Trophoblast cell (in vitro differentiated cells and primary cell): ENCODE data around the gene TSHB.
A peak's percentile ranks its signal among the peaks of the same experiment; 100 is the strongest.

Experiments used
- DNase-seq, 2 donors: peaks; one replicate each; pipeline ENCODE4 v3.0.0-alpha.2; 2016
- H2AFZ ChIP-seq: 2 replicates; pipeline ENCODE4 v1.6.1; 2013; ENCODE audit warnings: low read length, moderate library complexity, mild to moderate bottlenecking; ENCODE audit not compliant: insufficient read depth, poor library complexity
- H2AK5ac ChIP-seq: 2 replicates; pipeline ENCODE4 v1.6.1; 2013; ENCODE audit warnings: mild to moderate bottlenecking, low read length
- H2BK120ac ChIP-seq: 2 replicates; pipeline ENCODE4 v1.6.1; 2013; ENCODE audit warnings: low read length, mild to moderate bottlenecking, moderate library complexity; ENCODE audit not compliant: insufficient read depth, poor library complexity
- H2BK12ac ChIP-seq: 2 replicates; pipeline ENCODE4 v1.6.1; 2013; ENCODE audit warnings: mild to moderate bottlenecking, low read length, moderate library complexity
- H2BK5ac ChIP-seq: 2 replicates; pipeline ENCODE4 v1.6.1; 2013; ENCODE audit warnings: low read length, low read depth, moderate library complexity, mild to moderate bottlenecking; ENCODE audit not compliant: poor library complexity
- H3K14ac ChIP-seq: 2 replicates; pipeline ENCODE4 v1.6.1; 2013; ENCODE audit warnings: mild to moderate bottlenecking, low read length
- H3K18ac ChIP-seq: 2 replicates; pipeline ENCODE4 v1.6.1; 2013; ENCODE audit warnings: mild to moderate bottlenecking, low read length
- H3K23ac ChIP-seq: 2 replicates; pipeline ENCODE4 v1.6.1; 2013; ENCODE audit warnings: low read length
- H3K27ac ChIP-seq: 2 replicates; pipeline ENCODE4 v1.5.1; 2013; ENCODE audit warnings: low read depth, mild to moderate bottlenecking, inconsistent platforms, low read length, moderate library complexity
- H3K27me3 ChIP-seq: 2 replicates; pipeline ENCODE4 v1.6.1; 2013; ENCODE audit warnings: inconsistent platforms, mild to moderate bottlenecking, low read length, moderate library complexity; ENCODE audit not compliant: insufficient read depth
- H3K36me3 ChIP-seq, 2 experiments: 1 replicate in 1 of 2; 2 replicates in 1 of 2; pipeline ENCODE4 v1.6.1; 2013; ENCODE audit warnings: low read length in 2 of 2, mild to moderate bottlenecking in 2 of 2, moderate library complexity in 1 of 2; ENCODE audit not compliant: insufficient read depth in 2 of 2, control insufficient read depth in 1 of 2
- H3K4ac ChIP-seq: 2 replicates; pipeline ENCODE4 v1.6.1; 2013; ENCODE audit warnings: low read depth, mild to moderate bottlenecking, low read length, moderate library complexity
- H3K4me1 ChIP-seq, 2 experiments: 1 replicate in 1 of 2; 2 replicates in 1 of 2; pipeline ENCODE4 v1.6.1; 2013; ENCODE audit warnings: low read length in 2 of 2, mild to moderate bottlenecking in 2 of 2, moderate library complexity in 1 of 2; ENCODE audit not compliant: insufficient read depth in 2 of 2, control insufficient read depth in 1 of 2
- H3K4me2 ChIP-seq: 2 replicates; pipeline ENCODE4 v1.6.1; 2013; ENCODE audit warnings: inconsistent platforms, mild to moderate bottlenecking, low read length, moderate library complexity
- H3K4me3 ChIP-seq: 2 replicates; pipeline ENCODE4 v1.5.1; 2013; ENCODE audit warnings: mild to moderate bottlenecking, low read depth, low read length, inconsistent platforms
- H3K79me1 ChIP-seq: one replicate; pipeline ENCODE4 v1.6.1; 2013; ENCODE audit warnings: low read length
- H3K79me2 ChIP-seq: 2 replicates; pipeline ENCODE4 v1.6.1; 2013; ENCODE audit warnings: low read length, mild to moderate bottlenecking; ENCODE audit not compliant: control insufficient read depth, insufficient read depth, poor library complexity
- H3K9ac ChIP-seq: 2 replicates; pipeline ENCODE4 v1.6.1; 2013; ENCODE audit warnings: mild to moderate bottlenecking, low read length
- H3K9me3 ChIP-seq: 2 replicates; pipeline ENCODE4 v1.6.1; 2013; ENCODE audit warnings: low read depth, mild to moderate bottlenecking, control low read depth, inconsistent platforms, low read length; ENCODE audit not compliant: insufficient read depth
- H4K12ac ChIP-seq: 2 replicates; pipeline ENCODE4 v1.6.1; 2013; ENCODE audit warnings: low read depth, mild to moderate bottlenecking, low read length, moderate library complexity
- H4K8ac ChIP-seq: 2 replicates; pipeline ENCODE4 v1.6.1; 2013; ENCODE audit warnings: low read depth, mild to moderate bottlenecking, low read length, moderate library complexity
- H4K91ac ChIP-seq: one replicate; pipeline ENCODE4 v1.6.1; 2013; ENCODE audit warnings: low read depth, mild to moderate bottlenecking, low read length, moderate library complexity
- WGBS: extraction: QIAGEN DNeasy Blood & Tissue Kit; methylation state at CpG from one replicate; pipeline ENCODE4 v1.1.7; 2013; ENCODE audit warnings: missing lambda C conversion rate; ENCODE audit not compliant: insufficient read length, insufficient coverage; ENCODE audit errors: extremely low coverage; 5-methylcytosine and 5-hydroxymethylcytosine counted together

The TSHB gene

DNA sequence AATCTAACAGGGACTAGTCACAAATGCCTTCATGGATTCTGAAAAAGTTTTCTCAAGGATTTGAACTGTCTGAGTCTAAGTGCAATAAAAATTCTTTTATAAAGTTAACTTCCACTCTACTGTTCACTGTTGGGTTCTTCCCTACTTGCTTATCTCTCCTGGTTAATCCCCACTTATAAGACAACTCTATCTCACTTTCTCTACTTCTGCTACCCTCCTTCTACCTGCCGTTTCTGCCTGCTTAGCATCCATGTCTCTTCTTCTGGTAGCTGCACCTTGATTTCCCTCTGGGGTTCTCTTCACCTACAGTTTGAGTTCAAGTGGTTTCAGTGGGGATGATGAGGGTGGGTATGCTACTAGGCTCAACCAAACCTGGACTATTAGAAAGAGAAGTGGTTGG is 6.0 kb downstream of the TSHB start:
- Histone ChIP-seq H3K14ac (no peak overlapping the region), H3K27me3 (no peaks in the 10 kb centered on the region), H3K27ac (no peak overlapping the region)

DNA sequence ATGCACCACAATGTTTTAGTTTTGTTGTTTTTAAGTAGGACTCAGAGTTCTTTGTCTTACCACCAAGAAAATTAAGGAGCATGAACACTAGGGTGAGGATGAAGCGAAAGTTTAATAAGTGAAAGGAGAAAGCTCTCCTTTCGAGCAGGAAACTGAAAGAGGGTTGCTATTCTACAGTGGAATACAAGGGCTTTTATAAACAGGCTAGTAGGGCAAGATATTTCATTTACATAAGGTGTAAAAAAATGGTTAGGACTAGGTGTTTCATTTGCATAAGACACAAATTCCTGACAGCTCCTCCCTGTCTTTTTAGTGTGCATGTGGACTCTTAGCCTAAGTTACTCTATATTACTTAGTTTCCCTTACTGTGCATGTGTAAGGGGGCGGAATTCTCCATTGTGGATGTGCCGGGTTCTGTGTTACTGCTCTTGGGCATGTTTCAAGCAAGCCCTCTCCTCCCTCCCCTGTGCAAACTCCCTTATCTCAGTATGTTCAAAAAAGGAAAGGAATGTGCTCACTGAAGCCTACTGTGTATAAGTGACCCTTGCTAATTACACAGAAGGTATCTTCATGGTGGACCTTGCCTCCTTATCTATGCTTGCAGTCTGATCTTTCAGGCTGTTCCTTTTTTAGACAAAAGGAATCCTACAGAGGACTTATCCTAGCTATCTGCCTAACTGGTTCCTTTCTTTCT is 7.3 kb downstream of the TSHB start:
- H3K4me2 ChIP-seq, result no peak overlapping the region

More for the DNA sequence above, 6.0 kb downstream of the TSHB start:
- H3K18ac ChIP-seq, result no peak overlapping the region
- H2AK5ac ChIP-seq, result peak overlapping the region; percentile 46
- no peak overlapping the region for H3K4me2 ChIP-seq
- H3K9me3 ChIP-seq, result no peaks in the 10 kb centered on the region
- H3K79me1 ChIP-seq, result peaks cover 5% of the 10 kb centered on the region
- peak overlapping the region; percentile 84 for H2BK12ac ChIP-seq
- no CpG with 5 or more reads among the region's 1 CpG for WGBS
- H3K9ac ChIP-seq, result no peak overlapping the region
- H2BK120ac ChIP-seq, result peak overlapping the region; percentile 11
- no peak overlapping the region for H2BK5ac ChIP-seq
- no peaks in the 10 kb centered on the region for H3K79me2 ChIP-seq
- H4K8ac ChIP-seq, result no peak overlapping the region
- no peak overlapping the region for H3K4me3 ChIP-seq
- H4K91ac ChIP-seq, result peak overlapping the region; percentile 18
- peaks cover 1 to 2% of the 10 kb centered on the region in 2 experiments for H3K4me1 ChIP-seq
- no peaks in the 10 kb centered on the region for H3K36me3 ChIP-seq
- H3K4ac ChIP-seq, result no peak overlapping the region
- H2AFZ ChIP-seq, result no peak overlapping the region
- H4K12ac ChIP-seq, result no peak overlapping the region
- H3K23ac ChIP-seq, result no peak overlapping the region
- no peak for DNase-seq

DNA sequence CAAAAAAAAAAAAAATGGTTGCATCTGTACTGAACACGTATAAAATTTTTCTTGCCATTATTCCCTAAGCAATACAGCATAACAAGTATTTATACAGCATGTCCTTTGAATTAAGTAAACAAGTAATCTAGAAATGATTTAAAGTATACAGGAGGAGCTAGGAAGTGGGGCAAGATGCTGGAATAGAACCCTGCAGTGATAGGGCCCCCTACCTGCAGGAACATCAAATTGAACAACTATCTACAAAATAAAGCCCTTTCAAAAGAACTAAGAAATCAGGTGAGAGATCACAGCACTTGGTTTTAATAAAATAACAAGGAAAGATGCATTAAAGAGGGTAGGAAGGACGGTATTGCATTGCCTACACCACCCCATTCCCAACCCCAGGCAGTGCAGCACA is 10.9 kb downstream of the TSHB start:
- no peak overlapping the region for H2AFZ ChIP-seq
- H3K4me3 ChIP-seq, result no peak overlapping the region
- H2AK5ac ChIP-seq, result no peak overlapping the region
- H2BK120ac ChIP-seq, result no peak overlapping the region
- no peak overlapping the region for H4K12ac ChIP-seq
- peaks cover 5% of the 10 kb centered on the region for H3K79me1 ChIP-seq
- no CpG with 5 or more reads among the region's 2 CpGs for WGBS
- H3K18ac ChIP-seq, result no peak overlapping the region
- peaks cover 1 to 2% of the 10 kb centered on the region in 2 experiments for H3K4me1 ChIP-seq
- H4K91ac ChIP-seq, result no peak overlapping the region
- no peak for DNase-seq
- H3K27me3 ChIP-seq, result no peaks in the 10 kb centered on the region
- H3K79me2 ChIP-seq, result no peaks in the 10 kb centered on the region
- H2BK5ac ChIP-seq, result no peak overlapping the region
- no peaks in the 10 kb centered on the region for H3K36me3 ChIP-seq
- no peak overlapping the region for H3K4me2 ChIP-seq
- no peak overlapping the region for H3K9ac ChIP-seq
- H3K14ac ChIP-seq, result no peak overlapping the region
- H3K4ac ChIP-seq, result no peak overlapping the region
- no peak overlapping the region for H2BK12ac ChIP-seq
- H4K8ac ChIP-seq, result no peak overlapping the region
- H3K27ac ChIP-seq, result no peak overlapping the region
- no peaks in the 10 kb centered on the region for H3K9me3 ChIP-seq
- H3K23ac ChIP-seq, result no peak overlapping the region

More for the DNA sequence above, 7.3 kb downstream of the TSHB start:
- Histone ChIP-seq H3K9me3 (no peaks in the 10 kb centered on the region), H2BK12ac (peak overlapping the region; percentile 13), H3K4me3 (no peak overlapping the region), H3K27ac (peak overlapping the region; percentile 50), H3K79me2 (no peaks in the 10 kb centered on the region), H3K36me3 (no peaks in the 10 kb centered on the region), H4K12ac (no peak overlapping the region), H2BK5ac (no peak overlapping the region), H3K9ac (no peak overlapping the region), H3K79me1 (peaks cover 5% of the 10 kb centered on the region), H3K18ac (no peak overlapping the region), H3K4ac (no peak overlapping the region), H4K91ac (peak overlapping the region; percentile 81), H3K14ac (peak overlapping the region; percentile 83), H3K27me3 (no peaks in the 10 kb centered on the region), H2AK5ac (no peak overlapping the region), H2BK120ac (peak overlapping the region; percentile 38), H2AFZ (no peak overlapping the region), H4K8ac (no peak overlapping the region), H3K23ac (no peak overlapping the region), H3K4me1 (peaks cover 1 to 2% of the 10 kb centered on the region in 2 experiments)
- DNase-seq, result peak in 1 of 2 donors; percentile 20
- WGBS, result no CpG with 5 or more reads among the region's 4 CpGs

DNA sequence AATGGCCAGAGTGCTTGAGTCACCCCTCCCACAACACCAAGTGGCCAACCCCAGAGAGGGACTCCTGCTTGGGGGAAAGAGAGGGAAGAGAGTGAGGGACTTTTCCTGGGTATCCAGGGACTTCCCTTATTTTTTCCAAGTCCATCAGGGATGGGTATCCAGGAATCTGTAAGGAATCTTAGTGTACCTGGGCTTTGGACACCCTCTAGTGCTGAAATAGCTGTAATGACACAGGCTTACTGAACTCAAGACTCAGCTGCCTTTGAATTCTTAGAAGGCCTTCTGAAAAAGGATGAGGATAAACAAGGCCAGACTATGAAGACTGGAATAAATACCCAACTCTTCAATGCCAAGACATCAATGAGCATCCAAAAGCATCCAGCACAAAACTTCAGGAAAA is 12.0 kb downstream of the TSHB start:
- no peak overlapping the region for H4K12ac ChIP-seq
- H3K4ac ChIP-seq, result no peak overlapping the region
- H2AK5ac ChIP-seq, result no peak overlapping the region
- no peaks in the 10 kb centered on the region for H3K9me3 ChIP-seq
- H4K8ac ChIP-seq, result no peak overlapping the region
- H3K23ac ChIP-seq, result no peak overlapping the region
- peaks cover 0 to 1% of the 10 kb centered on the region in 2 experiments for H3K4me1 ChIP-seq
- no peaks in the 10 kb centered on the region for H3K27me3 ChIP-seq
- no peak overlapping the region for H3K4me2 ChIP-seq
- no peak overlapping the region for H2BK120ac ChIP-seq
- no peak overlapping the region for H3K14ac ChIP-seq
- H4K91ac ChIP-seq, result no peak overlapping the region
- no peak overlapping the region for H3K27ac ChIP-seq
- no peaks in the 10 kb centered on the region for H3K79me2 ChIP-seq
- H3K9ac ChIP-seq, result no peak overlapping the region
- no peak overlapping the region for H2AFZ ChIP-seq
- no peak overlapping the region for H2BK12ac ChIP-seq
- peak in 1 of 2 donors; percentile 27 for DNase-seq
- no peaks in the 10 kb centered on the region for H3K79me1 ChIP-seq
- no peaks in the 10 kb centered on the region for H3K36me3 ChIP-seq
- no peak overlapping the region for H3K18ac ChIP-seq
- no peak overlapping the region for H3K4me3 ChIP-seq
- no peak overlapping the region for H2BK5ac ChIP-seq
